ENCODE results near the gene GGCX.

The GGCX gene

DNA sequence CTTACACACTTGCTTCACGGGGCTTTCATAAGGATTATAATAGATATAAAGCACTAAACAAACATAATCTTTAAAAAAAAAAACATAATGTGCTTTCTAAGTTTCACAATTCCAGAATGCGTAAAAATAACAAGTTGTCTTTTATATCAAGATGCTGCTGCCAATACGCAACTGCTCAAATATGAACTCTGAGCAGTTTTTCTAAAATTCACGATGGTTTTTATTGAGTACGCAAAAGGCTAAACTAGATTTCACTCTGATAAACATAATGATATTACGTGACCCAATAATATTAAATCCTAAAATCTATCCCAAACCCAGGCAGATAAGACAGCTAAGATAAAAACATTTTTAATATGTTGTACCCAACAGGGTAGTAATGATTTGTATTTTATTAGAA lies 47.0 kb downstream of the GGCX start:
- Histone ChIP-seq H3K27me3 (ENCODE audit: insufficient read depth, low read length) (no peaks in the 10 kb centered on the region), H3K9ac (ENCODE audit: low read length) (no peak overlapping the region), H2AFZ (ENCODE audit: low read length) (no peak overlapping the region), H3K36me3 (ENCODE audit: insufficient read depth, low read length) (no peaks in the 10 kb centered on the region), H3K4me1 (ENCODE audit: insufficient read depth, low read length, severe bottlenecking) (no peaks in the 10 kb centered on the region), H3K4me2 (ENCODE audit: low read length) (no peak overlapping the region), H3K79me2 (ENCODE audit: insufficient read depth, low read length) (no peaks in the 10 kb centered on the region), H3K4me3 (ENCODE audit: low read depth, low read length, poor library complexity, severe bottlenecking) (no peak overlapping the region), H3F3A (ENCODE audit: insufficient read depth, low read length) (no peaks in the 10 kb centered on the region), H3K27ac (ENCODE audit: low read depth, low read length, poor library complexity, severe bottlenecking) (no peak overlapping the region), H4K20me1 (ENCODE audit: insufficient read depth, low read length) (no peaks in the 10 kb centered on the region), H3K9me3 (ENCODE audit: low read length) (no peaks in the 10 kb centered on the region), H3K9me2 (ENCODE audit: low read depth, low read length) (no peaks in the 10 kb centered on the region)
- TF ChIP-seq, protein P1, sequence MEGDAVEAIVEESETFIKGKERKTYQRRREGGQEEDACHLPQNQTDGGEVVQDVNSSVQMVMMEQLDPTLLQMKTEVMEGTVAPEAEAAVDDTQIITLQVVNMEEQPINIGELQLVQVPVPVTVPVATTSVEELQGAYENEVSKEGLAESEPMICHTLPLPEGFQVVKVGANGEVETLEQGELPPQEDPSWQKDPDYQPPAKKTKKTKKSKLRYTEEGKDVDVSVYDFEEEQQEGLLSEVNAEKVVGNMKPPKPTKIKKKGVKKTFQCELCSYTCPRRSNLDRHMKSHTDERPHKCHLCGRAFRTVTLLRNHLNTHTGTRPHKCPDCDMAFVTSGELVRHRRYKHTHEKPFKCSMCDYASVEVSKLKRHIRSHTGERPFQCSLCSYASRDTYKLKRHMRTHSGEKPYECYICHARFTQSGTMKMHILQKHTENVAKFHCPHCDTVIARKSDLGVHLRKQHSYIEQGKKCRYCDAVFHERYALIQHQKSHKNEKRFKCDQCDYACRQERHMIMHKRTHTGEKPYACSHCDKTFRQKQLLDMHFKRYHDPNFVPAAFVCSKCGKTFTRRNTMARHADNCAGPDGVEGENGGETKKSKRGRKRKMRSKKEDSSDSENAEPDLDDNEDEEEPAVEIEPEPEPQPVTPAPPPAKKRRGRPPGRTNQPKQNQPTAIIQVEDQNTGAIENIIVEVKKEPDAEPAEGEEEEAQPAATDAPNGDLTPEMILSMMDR (IDR thresholded peaks at IDR 0.05; ENCODE audit: low read length): no peak
- TF ChIP-seq EZH2 (IDR thresholded peaks at IDR 0.05; ENCODE audit: borderline replicate concordance, low read length): no peak

DNA sequence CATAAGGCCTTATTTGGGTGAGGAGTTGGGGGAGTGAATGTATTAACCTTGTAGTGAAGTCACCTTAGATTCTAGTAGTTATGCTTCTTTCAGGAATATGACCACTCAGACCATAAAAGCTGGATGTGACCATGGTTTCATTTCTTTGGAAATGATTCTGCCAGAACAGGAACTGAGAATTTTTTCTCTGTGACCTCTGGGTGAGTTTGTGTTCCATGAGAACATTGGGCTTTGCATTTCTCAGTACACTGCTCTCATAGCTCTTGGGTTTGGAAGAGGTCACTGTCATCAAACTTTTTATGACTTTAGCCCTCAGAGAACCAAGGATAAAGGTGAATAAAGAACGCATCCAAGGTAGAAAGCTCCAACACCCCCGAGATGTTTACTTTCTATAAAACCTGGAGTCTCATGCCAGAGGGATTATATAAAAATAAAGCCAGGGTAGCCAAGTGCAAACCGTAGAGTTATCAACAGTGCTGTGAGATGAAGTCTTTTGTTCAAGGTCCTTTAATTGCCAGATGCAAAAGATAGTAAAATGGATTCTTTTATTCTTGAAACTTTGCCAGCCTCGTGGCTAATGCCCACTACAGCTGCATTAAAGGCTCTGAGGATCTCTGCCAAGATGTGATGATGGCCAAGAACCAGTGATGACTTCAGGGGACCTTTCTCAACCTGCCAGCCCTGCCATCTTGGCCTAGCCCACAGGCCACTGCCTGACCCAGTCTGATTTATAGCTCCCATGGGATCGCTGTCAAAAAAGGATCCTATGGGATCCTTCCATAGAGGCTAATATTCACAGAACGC lies 50.1 kb downstream of the GGCX start:
- Histone ChIP-seq H3K27me3 (ENCODE audit: insufficient read depth, low read length) (no peaks in the 10 kb centered on the region), H3K4me1 (ENCODE audit: insufficient read depth, low read length, severe bottlenecking) (no peaks in the 10 kb centered on the region), H3K9me3 (ENCODE audit: low read length) (no peaks in the 10 kb centered on the region), H2AFZ (ENCODE audit: low read length) (no peak overlapping the region), H3F3A (ENCODE audit: insufficient read depth, low read length) (no peaks in the 10 kb centered on the region), H4K20me1 (ENCODE audit: insufficient read depth, low read length) (no peaks in the 10 kb centered on the region), H3K9me2 (ENCODE audit: low read depth, low read length) (no peaks in the 10 kb centered on the region), H3K9ac (ENCODE audit: low read length) (no peak overlapping the region), H3K79me2 (ENCODE audit: insufficient read depth, low read length) (no peaks in the 10 kb centered on the region), H3K27ac (ENCODE audit: low read depth, low read length, poor library complexity, severe bottlenecking) (no peak overlapping the region), H3K4me3 (ENCODE audit: low read depth, low read length, poor library complexity, severe bottlenecking) (no peak overlapping the region), H3K4me2 (ENCODE audit: low read length) (no peak overlapping the region), H3K36me3 (ENCODE audit: insufficient read depth, low read length) (no peaks in the 10 kb centered on the region)
- TF ChIP-seq, protein P1 (IDR thresholded peaks at IDR 0.05; ENCODE audit: low read length): no peak
- TF ChIP-seq EZH2 (IDR thresholded peaks at IDR 0.05; ENCODE audit: borderline replicate concordance, low read length): no peak

DNA sequence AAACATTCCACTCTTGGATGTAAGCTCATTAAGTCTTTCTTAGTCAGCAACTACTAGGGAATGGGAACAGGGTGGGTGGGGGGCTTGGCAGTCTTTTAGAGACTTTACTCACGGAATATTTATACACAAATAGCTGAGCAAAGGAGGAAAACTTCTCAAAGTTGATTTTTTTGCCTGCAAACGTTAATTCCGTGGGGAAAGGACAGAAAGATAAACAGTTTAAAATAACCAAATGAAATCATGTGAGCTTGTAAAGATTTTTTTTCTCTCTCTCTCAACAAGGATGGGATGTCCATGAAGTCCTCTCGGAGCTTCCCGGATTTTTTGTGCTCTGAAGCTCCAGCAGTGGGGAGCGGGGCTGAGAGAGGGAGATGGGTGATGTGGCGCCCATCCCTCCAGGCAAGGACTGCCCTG lies 54.5 kb downstream of the GGCX start:
- Histone ChIP-seq H3K9ac (ENCODE audit: low read length) (no peak overlapping the region), H3K36me3 (ENCODE audit: insufficient read depth, low read length) (no peaks in the 10 kb centered on the region), H3K4me2 (ENCODE audit: low read length) (no peak overlapping the region), H3K4me1 (ENCODE audit: insufficient read depth, low read length, severe bottlenecking) (no peaks in the 10 kb centered on the region), H3K27me3 (ENCODE audit: insufficient read depth, low read length) (no peaks in the 10 kb centered on the region), H3K79me2 (ENCODE audit: insufficient read depth, low read length) (no peaks in the 10 kb centered on the region), H2AFZ (ENCODE audit: low read length) (no peak overlapping the region), H3K4me3 (ENCODE audit: low read depth, low read length, poor library complexity, severe bottlenecking) (no peak overlapping the region), H3F3A (ENCODE audit: insufficient read depth, low read length) (no peaks in the 10 kb centered on the region), H3K9me2 (ENCODE audit: low read depth, low read length) (no peaks in the 10 kb centered on the region), H3K9me3 (ENCODE audit: low read length) (no peaks in the 10 kb centered on the region), H3K27ac (ENCODE audit: low read depth, low read length, poor library complexity, severe bottlenecking) (no peak overlapping the region), H4K20me1 (ENCODE audit: insufficient read depth, low read length) (no peaks in the 10 kb centered on the region)
- TF ChIP-seq, protein P1 (IDR thresholded peaks at IDR 0.05; ENCODE audit: low read length): no peak
- TF ChIP-seq EZH2 (IDR thresholded peaks at IDR 0.05; ENCODE audit: borderline replicate concordance, low read length): no peak
